Body of pancreas (tissue), 4 donors: ENCODE results near the gene WBP2NL. TPM values are rescaled to one million over a fixed set of nuclear protein-coding genes. Genes with fewer than 3 reads are reported as not detected.

Experiments
- ATAC-seq: fragments of 150-250 bp; one replicate; pipeline ENCODE4 v1.9.1; 2016
- DNase-seq, 4 donors: peaks; one replicate each; pipeline ENCODE4 v3.0.0-alpha.2; 2019
- H3K27ac ChIP-seq, 4 donors: fragments of 200-600 bp; sonication (generic); 1 replicate in 3 of 4; 2 replicates in 1 of 4; pipeline versions ENCODE4 v1.5.1 to v1.6.1; 2016 to 2019; ENCODE audit warnings: mild to moderate bottlenecking in 1 of 4, mixed read lengths in 1 of 4, moderate library complexity in 1 of 4
- H3K27me3 ChIP-seq, 2 donors: fragments of 200-600 bp; sonication (generic); one replicate each; pipeline ENCODE4 v1.6.0; 2016; ENCODE audit warnings: mild to moderate bottlenecking in 1 of 2
- H3K36me3 ChIP-seq, 2 donors: fragments of 200-600 bp; sonication (generic); replicated peaks in 1 of 2; 2 replicates each; pipeline ENCODE4 v1.5.1; 2016; ENCODE audit warnings: low read depth in 2 of 2; ENCODE audit not compliant: insufficient read depth in 1 of 2
- H3K4me1 ChIP-seq: fragments of 200-600 bp; sonication (generic); one replicate; pipeline ENCODE4 v1.6.0; 2016
- H3K4me3 ChIP-seq, 2 donors: fragments of 200-600 bp; sonication (generic); 1 replicate in 1 of 2; 2 replicates in 1 of 2; pipeline ENCODE4 v1.5.1; 2016 to 2019
- H3K9me3 ChIP-seq, 3 donors: fragments of 200-600 bp; sonication (generic); 1 replicate in 2 of 3; 2 replicates in 1 of 3; pipeline ENCODE4 v1.5.1; 2016
- POLR2A ChIP-seq, 3 donors: fragments of 450-650 bp; IDR thresholded peaks; one replicate each; pipeline ENCODE4 v1.6.1; 2016; ENCODE audit warnings: antibody characterized with exemption in 3 of 3, mild to moderate bottlenecking in 2 of 3
- WGBS, 2 donors: methylation state at CpG; one replicate each; pipeline ENCODE4 v1.1.5; 2017; 5-methylcytosine and 5-hydroxymethylcytosine counted together
- intact Hi-C: fragments of 100-400 bp; cut with DNase I; formaldehyde crosslinking; loops from one replicate; pipeline ENCODE4 v1.15.1; 2023
- total RNA-seq, 2 donors: library from RNA; depleted of rRNA; stranded (reverse); fragments of >200 nt; gene quantifications; one replicate each; pipeline ENCODE4 v1.1.0, GENCODE V29; 2016
- TF ChIP-seq, protein P1 (sequence below), 7 experiments: fragments of 450-650 bp in 4 of 7; fragments of 200-600 bp in 3 of 7; sonication (generic) in 3 of 7; IDR thresholded peaks; one replicate each; pipeline ENCODE4 v1.5.1; 2016 to 2019; ENCODE audit warnings: antibody characterized with exemption in 7 of 7

The WBP2NL gene
- total RNA-seq, 2 donors from 2014 or later: 5.2 to 11.2 TPM

DNA sequence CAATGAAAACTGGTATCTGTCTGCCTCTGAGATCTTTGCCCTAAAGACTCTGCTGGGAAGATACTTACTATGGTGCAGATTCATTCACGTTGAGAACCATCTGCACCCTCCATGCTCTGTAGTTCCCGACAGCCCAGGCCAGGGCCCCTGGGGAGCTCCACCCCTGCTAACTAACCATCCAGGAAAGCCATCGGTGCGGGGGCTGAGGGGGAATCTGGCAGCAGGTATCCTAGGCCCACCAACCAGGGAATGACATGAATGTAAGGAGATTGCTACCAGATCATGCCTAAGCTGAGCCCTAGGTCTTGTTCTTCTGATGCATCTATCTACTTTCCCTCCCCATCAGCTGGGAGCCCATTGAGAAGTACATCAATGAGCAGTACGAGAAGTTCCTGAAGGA lies 11.3 kb upstream of the WBP2NL start:
- DNase-seq: no peak
- WGBS, 2 donors: 75 to 93% methylated on average over 3 to 5 of the region's 5 CpGs
- Histone ChIP-seq H3K27me3 (no peaks in the 10 kb centered on the region), H3K9me3 (no peaks in the 10 kb centered on the region), H3K27ac (no peak overlapping the region), H3K36me3 (no peaks in the 10 kb centered on the region), H3K4me1 (no peaks in the 10 kb centered on the region), H3K4me3 (no peak overlapping the region)
- ATAC-seq: no peak
- intact Hi-C loops: no loop called here
- TF ChIP-seq POLR2A (IDR thresholded peaks at IDR 0.05): no peak
- TF ChIP-seq, protein P1, sequence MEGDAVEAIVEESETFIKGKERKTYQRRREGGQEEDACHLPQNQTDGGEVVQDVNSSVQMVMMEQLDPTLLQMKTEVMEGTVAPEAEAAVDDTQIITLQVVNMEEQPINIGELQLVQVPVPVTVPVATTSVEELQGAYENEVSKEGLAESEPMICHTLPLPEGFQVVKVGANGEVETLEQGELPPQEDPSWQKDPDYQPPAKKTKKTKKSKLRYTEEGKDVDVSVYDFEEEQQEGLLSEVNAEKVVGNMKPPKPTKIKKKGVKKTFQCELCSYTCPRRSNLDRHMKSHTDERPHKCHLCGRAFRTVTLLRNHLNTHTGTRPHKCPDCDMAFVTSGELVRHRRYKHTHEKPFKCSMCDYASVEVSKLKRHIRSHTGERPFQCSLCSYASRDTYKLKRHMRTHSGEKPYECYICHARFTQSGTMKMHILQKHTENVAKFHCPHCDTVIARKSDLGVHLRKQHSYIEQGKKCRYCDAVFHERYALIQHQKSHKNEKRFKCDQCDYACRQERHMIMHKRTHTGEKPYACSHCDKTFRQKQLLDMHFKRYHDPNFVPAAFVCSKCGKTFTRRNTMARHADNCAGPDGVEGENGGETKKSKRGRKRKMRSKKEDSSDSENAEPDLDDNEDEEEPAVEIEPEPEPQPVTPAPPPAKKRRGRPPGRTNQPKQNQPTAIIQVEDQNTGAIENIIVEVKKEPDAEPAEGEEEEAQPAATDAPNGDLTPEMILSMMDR (IDR thresholded peaks at IDR 0.05): no peak

DNA sequence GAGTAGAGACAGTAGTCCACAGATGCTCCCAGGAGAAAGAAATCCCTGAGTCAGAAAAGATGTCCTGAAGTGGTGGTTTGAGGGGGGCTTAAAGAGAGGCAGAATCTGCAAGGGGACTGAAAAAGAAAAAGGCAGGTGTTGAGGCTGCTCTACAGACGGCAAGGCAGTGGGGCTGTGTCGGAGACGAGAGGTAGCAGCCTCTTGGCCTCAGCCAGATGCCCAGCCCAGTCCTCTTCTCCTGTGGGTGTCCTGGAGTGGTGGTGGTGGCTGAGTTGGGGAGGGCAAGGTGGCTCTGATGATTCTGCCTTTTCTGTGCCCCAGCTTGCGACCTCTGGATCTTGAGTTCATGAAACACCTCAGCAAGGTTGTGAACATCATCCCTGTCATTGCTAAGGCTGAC lies 9.3 kb upstream of the WBP2NL start:
- no peak for ATAC-seq

DNA sequence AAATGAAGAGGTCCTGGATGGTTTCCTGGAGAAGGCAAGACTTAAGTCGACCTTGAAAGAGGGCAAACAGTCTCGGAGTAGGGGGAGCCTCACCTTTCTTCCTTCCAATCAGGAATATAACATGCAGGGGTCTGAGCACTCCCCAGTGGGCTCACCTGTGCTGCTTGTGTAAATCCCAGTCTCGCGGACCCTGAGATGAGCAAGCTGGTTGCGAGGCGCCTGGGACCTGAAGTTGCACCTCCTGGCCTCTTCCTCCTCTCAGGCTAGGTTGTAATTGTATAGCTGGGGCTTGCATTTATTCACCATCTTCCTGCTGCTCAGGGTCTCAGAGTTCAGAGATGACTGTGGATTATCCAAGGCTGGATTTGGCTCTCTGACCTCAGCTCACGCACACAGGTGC lies 7.5 kb upstream of the WBP2NL start:
- Histone ChIP-seq H3K4me1 (no peaks in the 10 kb centered on the region), H3K4me3 (no peak overlapping the region), H3K27ac (no peak overlapping the region), H3K27me3 (no peaks in the 10 kb centered on the region), H3K36me3 (no peaks in the 10 kb centered on the region), H3K9me3 (no peaks in the 10 kb centered on the region)
- intact Hi-C loops: no loop called here
- ATAC-seq (no peak), DNase-seq (no peak)
- 72 to 76% methylated on average over 7 of the region's 7 CpGs for whole genome bisulfite sequencing, 2 donors
- no peak for TF ChIP-seq POLR2A (IDR thresholded peaks at IDR 0.05)
- TF ChIP-seq, protein P1 (IDR thresholded peaks at IDR 0.05): no peak

More for the DNA sequence above, 9.3 kb upstream of the WBP2NL start:
- Histone ChIP-seq H3K9me3 (no peaks in the 10 kb centered on the region), H3K27ac (no peak overlapping the region), H3K36me3 (no peaks in the 10 kb centered on the region), H3K4me1 (no peaks in the 10 kb centered on the region), H3K27me3 (no peaks in the 10 kb centered on the region), H3K4me3 (no peak overlapping the region)
- intact Hi-C loops: no loop called here
- no peak for DNase-seq
- TF ChIP-seq POLR2A (IDR thresholded peaks at IDR 0.05): no peak
- TF ChIP-seq, protein P1 (IDR thresholded peaks at IDR 0.05): no peak
- 76 to 80% methylated on average over 4 of the region's 4 CpGs for WGBS, 2 donors

DNA sequence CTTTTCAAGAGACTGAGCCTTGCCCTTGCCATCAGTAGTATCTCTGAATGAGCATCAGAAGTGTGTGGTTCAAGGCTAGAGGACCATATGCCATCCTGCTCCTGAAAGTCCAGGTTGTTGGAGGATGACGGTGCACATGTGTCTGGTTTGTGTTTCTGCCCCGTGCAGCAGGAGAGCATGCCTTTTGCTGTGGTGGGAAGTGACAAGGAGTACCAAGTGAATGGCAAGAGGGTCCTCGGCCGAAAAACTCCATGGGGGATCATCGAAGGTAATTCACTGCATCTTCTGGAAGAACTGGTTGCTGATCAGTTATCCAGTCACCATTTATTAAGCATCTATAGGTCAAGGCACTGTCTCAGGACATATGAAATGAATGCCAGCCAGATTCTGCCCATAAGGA lies 6.1 kb upstream of the WBP2NL start:
- TF ChIP-seq POLR2A (IDR thresholded peaks at IDR 0.05): no peak
- TF ChIP-seq, protein P1 (IDR thresholded peaks at IDR 0.05): no peak
- ATAC-seq: no peak
- 85 to 86% methylated on average over 5 of the region's 5 CpGs for WGBS, 2 donors

DNA sequence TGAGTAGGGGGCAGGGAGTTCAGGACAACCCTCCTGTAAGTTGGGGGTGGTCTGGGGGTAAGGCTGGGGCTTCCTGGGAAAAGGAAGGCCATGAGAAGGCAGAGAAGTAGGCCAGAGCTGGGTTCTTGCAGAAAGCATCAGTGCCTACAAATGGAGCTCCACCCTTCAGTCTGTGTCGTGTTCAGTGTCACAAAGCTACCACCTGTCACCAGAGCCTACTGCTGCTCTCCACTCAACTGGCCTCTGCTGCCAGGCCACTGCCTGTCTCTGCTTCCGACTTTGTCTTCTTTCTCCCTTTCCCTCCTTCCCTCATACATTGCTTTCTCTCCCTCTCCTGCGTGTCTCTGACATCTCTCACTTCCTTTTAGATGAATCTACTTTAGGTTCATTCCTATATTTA lies 3.4 kb upstream of the WBP2NL start:
- TF ChIP-seq, protein P1 (IDR thresholded peaks at IDR 0.05): no peak
- TF ChIP-seq POLR2A (IDR thresholded peaks at IDR 0.05): no peak
- intact Hi-C loops: no loop called here
- H3K4me1 ChIP-seq: peaks cover 13% of the 10 kb centered on the region
- ATAC-seq (no peak), DNase-seq (no peak)
- WGBS, 2 donors: 52 to 53% methylated on average over 3 of the region's 3 CpGs
- no peak overlapping the region for H3K27ac ChIP-seq
- H3K36me3 ChIP-seq: no peaks in the 10 kb centered on the region
- H3K27me3 ChIP-seq: no peaks in the 10 kb centered on the region
- no peak overlapping the region for H3K4me3 ChIP-seq
- no peaks in the 10 kb centered on the region for H3K9me3 ChIP-seq

More for the DNA sequence above, 6.1 kb upstream of the WBP2NL start:
- no peaks in the 10 kb centered on the region for H3K27me3 ChIP-seq
- DNase-seq: no peak
- intact Hi-C loops: no loop called here
- no peak overlapping the region for H3K4me3 ChIP-seq
- no peaks in the 10 kb centered on the region for H3K9me3 ChIP-seq
- H3K27ac ChIP-seq: no peak overlapping the region
- no peaks in the 10 kb centered on the region for H3K36me3 ChIP-seq
- no peaks in the 10 kb centered on the region for H3K4me1 ChIP-seq
